Spinal cord (tissue), 10 donors: ENCODE data around the gene BAIAP2. TPM values are rescaled to one million over a fixed set of nuclear protein-coding genes. Genes with fewer than 3 reads are reported as not detected.

Experiments used
- DNase-seq, 6 donors: peaks; one replicate each; pipeline versions ENCODE4 v3.0.0 to v3.0.0-alpha.2; 2013 to 2015; ENCODE audit warnings: low spot score in 6 of 6, low read depth in 4 of 6
- H3K27ac ChIP-seq: one replicate; pipeline ENCODE4 v1.5.1; 2013; ENCODE audit warnings: low read depth, low read length, control low read depth
- H3K27me3 ChIP-seq: one replicate; pipeline ENCODE4 v1.6.1; 2013; ENCODE audit warnings: low read length; ENCODE audit not compliant: control insufficient read depth, insufficient read depth
- H3K36me3 ChIP-seq: one replicate; pipeline ENCODE4 v1.6.1; 2013; ENCODE audit warnings: low read length; ENCODE audit not compliant: control insufficient read depth, insufficient read depth
- H3K4me1 ChIP-seq: one replicate; pipeline ENCODE4 v1.6.1; 2013; ENCODE audit warnings: low read length; ENCODE audit not compliant: control insufficient read depth, insufficient read depth
- H3K4me3 ChIP-seq: one replicate; pipeline ENCODE4 v1.5.1; 2013; ENCODE audit warnings: low read depth, low read length, control low read depth
- H3K9me3 ChIP-seq: one replicate; pipeline ENCODE4 v1.6.1; 2013; ENCODE audit warnings: low read length; ENCODE audit not compliant: control insufficient read depth, insufficient read depth
- WGBS: methylation state at CpG from one replicate; pipeline ENCODE4 v1.1.5; 2013; ENCODE audit warnings: missing lambda C conversion rate; ENCODE audit not compliant: insufficient coverage; 5-methylcytosine and 5-hydroxymethylcytosine counted together
- polyA plus RNA-seq, 2 donors: library from polyadenylated mRNA; unstranded; fragments of 120-200 nt; gene quantifications; one replicate each; pipeline ENCODE4 v1.2.1, GENCODE V29; 2013; ENCODE audit not compliant: insufficient read length in 2 of 2
- total RNA-seq, 2 donors: library from RNA; depleted of rRNA in 1 of 2; stranded (reverse); fragments of 120-200 nt in 1 of 2; fragments of >200 nt in 1 of 2; gene quantifications; one replicate each; pipeline versions ENCODE4 v1.2.3 to v1.2.4, GENCODE V29; 2013 to 2014
- donor health status: healthy.

Gene BAIAP2
- total and polyA plus RNA-seq, 4 donors: 16.8 to 55.6 (median 37.8) TPM

GRCh38 chr17:80992948-80993624 is 41.9 kb upstream of the BAIAP2 start:
- H3K4me3 ChIP-seq: peak overlapping the region; percentile 38
- no peaks in the 10 kb centered on the region for H3K9me3 ChIP-seq
- peaks cover 51% of the 10 kb centered on the region for H3K36me3 ChIP-seq
- no peak for DNase-seq
- H3K4me1 ChIP-seq: peaks cover 43% of the 10 kb centered on the region
- H3K27ac ChIP-seq: no peak overlapping the region
- H3K27me3 ChIP-seq: no peaks in the 10 kb centered on the region
- 46% methylated on average over 16 of the region's 18 CpGs for WGBS

- no peak overlapping the region for H3K27ac ChIP-seq
- no peaks in the 10 kb centered on the region for H3K27me3 ChIP-seq
- no peak for DNase-seq
- H3K36me3 ChIP-seq: peaks cover 71% of the 10 kb centered on the region
- H3K4me1 ChIP-seq: peaks cover 28% of the 10 kb centered on the region
- H3K4me3 ChIP-seq: no peak overlapping the region
- no peaks in the 10 kb centered on the region for H3K9me3 ChIP-seq
- WGBS: 96% methylated on average over 13 of the region's 13 CpGs
Measured at GRCh38 chr17:80995131-80995530, 39.8 kb upstream of the BAIAP2 start.

DNA sequence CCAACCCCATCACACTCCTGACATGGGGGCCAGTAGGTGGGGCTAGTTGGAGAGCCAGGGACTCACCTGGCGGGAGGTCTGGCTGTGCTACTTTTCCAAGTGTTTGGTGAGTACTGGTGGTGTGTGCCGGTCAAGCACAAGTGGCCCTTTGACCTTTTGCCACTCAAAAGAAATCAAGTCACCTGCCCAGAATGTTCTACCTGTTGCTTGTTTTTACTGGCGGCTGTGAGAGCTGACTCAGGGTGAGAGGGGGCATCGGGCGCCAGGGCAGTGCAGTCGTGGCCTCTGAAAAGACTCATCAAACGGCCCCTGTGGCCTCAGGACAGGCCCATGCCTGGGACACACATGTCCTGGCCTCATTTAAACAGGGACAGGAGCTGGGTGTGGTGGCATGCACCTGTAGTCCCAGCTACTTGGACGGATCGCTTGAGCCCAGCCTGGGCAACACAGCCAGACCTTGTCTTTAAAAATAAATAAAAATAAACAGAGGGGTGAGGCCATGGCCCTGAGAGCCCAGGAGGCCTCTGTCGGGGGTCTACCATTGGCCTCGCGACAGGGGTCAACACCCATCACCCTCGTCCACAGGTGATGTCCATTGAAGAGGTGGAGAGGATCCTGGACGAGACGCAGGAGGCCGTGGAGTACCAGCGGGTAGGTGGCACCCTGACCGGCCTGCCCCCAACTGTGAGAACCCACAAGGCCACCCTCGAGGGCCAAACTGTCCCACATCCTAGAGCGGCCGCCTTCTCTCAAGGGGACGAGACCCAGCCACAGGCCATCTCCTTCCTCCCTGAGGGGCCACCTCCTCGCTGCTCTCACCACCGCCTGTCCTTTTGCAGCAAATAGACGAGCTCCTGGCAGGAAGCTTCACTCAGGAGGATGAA is 38.3 kb upstream of the BAIAP2 start:
- DNase-seq: no peak
- Histone ChIP-seq H3K36me3 (peaks cover 85% of the 10 kb centered on the region), H3K4me1 (peaks cover 27% of the 10 kb centered on the region), H3K27ac (no peak overlapping the region), H3K27me3 (no peaks in the 10 kb centered on the region), H3K4me3 (no peak overlapping the region), H3K9me3 (no peaks in the 10 kb centered on the region)
- 95% methylated on average over 21 of the region's 25 CpGs for WGBS

- peaks cover 31% of the 10 kb centered on the region for H3K4me1 ChIP-seq
- H3K27ac ChIP-seq: no peak overlapping the region
- H3K4me3 ChIP-seq: no peak overlapping the region
- 93% methylated on average over 32 of the region's 32 CpGs for WGBS
- no peaks in the 10 kb centered on the region for H3K27me3 ChIP-seq
- no peak for DNase-seq
- no peaks in the 10 kb centered on the region for H3K9me3 ChIP-seq
- H3K36me3 ChIP-seq: peaks cover 85% of the 10 kb centered on the region
Measured at GRCh38 chr17:80997424-80998117, 37.4 kb upstream of the BAIAP2 start.

DNA sequence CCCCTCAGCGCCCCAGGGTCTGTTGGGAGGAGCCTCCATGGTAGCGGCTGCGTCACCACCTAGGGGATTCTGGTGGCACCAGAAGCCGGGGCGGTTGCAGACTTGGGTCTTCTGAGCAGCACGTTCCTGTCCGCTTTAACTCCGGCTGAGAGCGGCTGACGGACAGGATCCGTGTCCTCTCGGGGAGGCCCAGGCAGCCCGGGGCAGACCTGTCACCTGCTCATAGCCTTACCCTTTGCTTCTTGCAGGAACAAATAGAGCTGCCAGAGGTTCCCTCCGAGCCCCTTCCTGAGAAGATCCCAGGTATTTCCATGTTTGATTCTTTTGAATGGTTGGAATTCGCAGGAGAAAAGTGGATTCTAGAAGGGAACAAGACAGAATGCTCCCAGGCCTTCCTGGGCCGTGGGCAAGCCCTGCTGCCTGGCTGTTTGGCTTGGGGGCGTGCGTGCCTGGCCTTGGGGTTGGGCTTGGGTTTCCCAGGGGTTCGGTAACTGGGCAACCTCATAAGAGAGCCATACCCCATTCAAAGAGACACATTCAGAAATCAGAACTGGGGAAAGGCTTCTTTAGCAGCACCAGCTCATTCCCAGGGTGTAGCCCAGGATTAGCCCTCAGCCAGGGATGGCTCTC is 36.7 kb upstream of the BAIAP2 start:
- Histone ChIP-seq H3K27ac (no peak overlapping the region), H3K9me3 (no peaks in the 10 kb centered on the region), H3K4me3 (no peak overlapping the region), H3K4me1 (peaks cover 29% of the 10 kb centered on the region), H3K27me3 (peaks cover under 1% of the 10 kb centered on the region), H3K36me3 (peaks cover 81% of the 10 kb centered on the region)
- 93% methylated on average over 19 of the region's 19 CpGs for whole genome bisulfite sequencing
- no peak for DNase-seq

GRCh38 chr17:80998748-80999535 is 36.0 kb upstream of the BAIAP2 start:
- Histone ChIP-seq H3K9me3 (no peaks in the 10 kb centered on the region), H3K27me3 (peaks cover 7% of the 10 kb centered on the region), H3K4me3 (no peak overlapping the region), H3K4me1 (peaks cover 27% of the 10 kb centered on the region), H3K27ac (no peak overlapping the region), H3K36me3 (peaks cover 74% of the 10 kb centered on the region)
- no peak for DNase-seq
- WGBS: 78% methylated on average over 39 of the region's 39 CpGs

DNA sequence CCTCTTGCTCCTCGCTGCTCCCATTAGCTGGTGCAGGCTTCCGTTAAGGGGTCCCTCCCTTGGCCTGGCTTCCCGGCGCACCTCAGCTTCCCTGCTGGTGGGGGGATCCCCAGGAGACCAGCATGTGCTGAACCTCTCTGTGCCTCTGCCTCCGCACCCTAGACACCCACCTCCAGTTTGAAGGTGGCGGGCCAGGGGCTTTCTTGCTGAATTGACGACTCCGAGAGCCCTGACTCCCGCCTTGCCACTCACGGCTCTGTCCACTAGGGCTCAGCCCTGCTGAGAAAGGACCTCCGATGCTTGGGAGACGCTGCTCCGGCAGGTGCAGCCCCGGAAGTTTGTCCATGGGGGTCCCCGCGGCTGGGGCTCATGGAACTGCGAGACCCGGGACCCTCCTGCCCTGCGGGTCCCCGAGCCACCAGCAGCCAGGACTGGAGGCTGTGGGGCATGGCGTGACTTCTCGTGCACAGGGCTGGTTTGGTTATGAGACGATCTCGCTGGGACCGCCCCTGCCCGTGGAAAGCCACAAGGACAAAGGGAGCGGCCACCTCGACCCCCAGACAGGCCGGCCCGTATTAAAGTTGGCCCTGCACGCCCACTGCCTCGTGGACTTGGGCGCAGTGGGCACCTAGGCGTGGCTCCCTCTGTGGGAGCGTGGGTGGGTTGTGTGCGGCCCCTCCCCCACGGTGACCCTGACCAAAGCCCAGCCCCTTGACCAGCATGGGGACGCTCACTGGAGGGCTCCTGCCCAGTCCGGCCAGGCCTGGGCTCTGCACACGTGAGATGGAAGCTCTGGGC is 35.2 kb upstream of the BAIAP2 start:
- Histone ChIP-seq H3K27ac (no peak overlapping the region), H3K36me3 (peaks cover 68% of the 10 kb centered on the region), H3K4me3 (no peak overlapping the region), H3K27me3 (peaks cover 12% of the 10 kb centered on the region), H3K4me1 (peaks cover 30% of the 10 kb centered on the region), H3K9me3 (no peaks in the 10 kb centered on the region)
- DNase-seq: no peak
- 92% methylated on average over 39 of the region's 40 CpGs for WGBS

DNA sequence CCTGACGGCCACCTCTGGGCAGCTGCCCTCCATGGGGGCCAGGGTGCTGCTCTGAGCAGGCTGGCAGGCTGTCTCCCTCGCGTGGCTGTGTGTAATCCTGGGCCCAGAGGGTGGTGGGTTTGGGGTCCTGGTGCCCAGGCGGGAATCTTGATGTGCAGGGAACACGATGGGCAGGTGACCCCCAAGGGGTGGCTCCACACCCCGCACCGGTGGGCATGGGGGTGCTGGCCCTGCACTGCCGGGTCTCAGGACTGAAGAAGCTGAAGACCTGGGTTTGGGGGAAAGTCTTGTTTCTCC is 34.7 kb upstream of the BAIAP2 start:
- Histone ChIP-seq H3K4me1 (peaks cover 31% of the 10 kb centered on the region), H3K27me3 (peaks cover 14% of the 10 kb centered on the region), H3K36me3 (peaks cover 63% of the 10 kb centered on the region), H3K9me3 (no peaks in the 10 kb centered on the region), H3K27ac (no peak overlapping the region), H3K4me3 (no peak overlapping the region)
- 94% methylated on average over 8 of the region's 8 CpGs for WGBS
- DNase-seq: no peak
